ENCODE data around the gene SAMD11. TPM values are rescaled to one million over a fixed set of nuclear protein-coding genes. Genes with fewer than 3 reads are reported as not detected.

The SAMD11 gene
- total RNA-seq, 1 donor from 2014 or later = 33.9 TPM

DNA sequence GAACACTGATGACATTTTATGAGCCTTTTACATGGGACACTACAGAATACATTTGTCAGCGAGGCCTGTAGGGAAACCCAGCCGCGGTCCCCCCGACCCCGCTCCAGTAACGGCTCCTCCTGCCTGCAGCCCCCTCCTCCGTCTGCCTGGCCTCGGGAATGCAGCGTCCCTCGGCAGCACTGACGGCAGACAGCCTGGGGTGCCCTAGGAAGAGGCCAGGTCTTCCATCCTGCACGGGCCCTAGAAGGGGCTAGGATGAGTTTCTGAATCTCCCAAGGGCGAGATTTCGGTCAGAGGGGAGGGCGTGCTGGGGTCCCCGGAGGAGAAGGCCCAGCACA, 8.4 kb downstream of the SAMD11 start:
- intact Hi-C loops (cut with DNase I) = no loop called here
- TF ChIP-seq POLR2AphosphoS5 (IDR thresholded peaks at IDR 0.05; ENCODE audit: insufficient read depth in 1 of 2, low read depth in 1 of 2) = no peak
- no peak for TF ChIP-seq POLR2A (IDR thresholded peaks at IDR 0.05)
- TF ChIP-seq, protein P1, sequence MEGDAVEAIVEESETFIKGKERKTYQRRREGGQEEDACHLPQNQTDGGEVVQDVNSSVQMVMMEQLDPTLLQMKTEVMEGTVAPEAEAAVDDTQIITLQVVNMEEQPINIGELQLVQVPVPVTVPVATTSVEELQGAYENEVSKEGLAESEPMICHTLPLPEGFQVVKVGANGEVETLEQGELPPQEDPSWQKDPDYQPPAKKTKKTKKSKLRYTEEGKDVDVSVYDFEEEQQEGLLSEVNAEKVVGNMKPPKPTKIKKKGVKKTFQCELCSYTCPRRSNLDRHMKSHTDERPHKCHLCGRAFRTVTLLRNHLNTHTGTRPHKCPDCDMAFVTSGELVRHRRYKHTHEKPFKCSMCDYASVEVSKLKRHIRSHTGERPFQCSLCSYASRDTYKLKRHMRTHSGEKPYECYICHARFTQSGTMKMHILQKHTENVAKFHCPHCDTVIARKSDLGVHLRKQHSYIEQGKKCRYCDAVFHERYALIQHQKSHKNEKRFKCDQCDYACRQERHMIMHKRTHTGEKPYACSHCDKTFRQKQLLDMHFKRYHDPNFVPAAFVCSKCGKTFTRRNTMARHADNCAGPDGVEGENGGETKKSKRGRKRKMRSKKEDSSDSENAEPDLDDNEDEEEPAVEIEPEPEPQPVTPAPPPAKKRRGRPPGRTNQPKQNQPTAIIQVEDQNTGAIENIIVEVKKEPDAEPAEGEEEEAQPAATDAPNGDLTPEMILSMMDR (IDR thresholded peaks at IDR 0.05) = no peak
- no peak for DNase-seq (ENCODE audit: extremely low spot score in 2 of 2)
- Histone ChIP-seq H3K9me3 (no peaks in the 10 kb centered on the region), H3K4me1 (peaks cover 12% of the 10 kb centered on the region), H3K27me3 (no peaks in the 10 kb centered on the region), H3K27ac (no peak overlapping the region), H3K36me3 (no peaks in the 10 kb centered on the region), H3K4me3 (no peak overlapping the region)

DNA sequence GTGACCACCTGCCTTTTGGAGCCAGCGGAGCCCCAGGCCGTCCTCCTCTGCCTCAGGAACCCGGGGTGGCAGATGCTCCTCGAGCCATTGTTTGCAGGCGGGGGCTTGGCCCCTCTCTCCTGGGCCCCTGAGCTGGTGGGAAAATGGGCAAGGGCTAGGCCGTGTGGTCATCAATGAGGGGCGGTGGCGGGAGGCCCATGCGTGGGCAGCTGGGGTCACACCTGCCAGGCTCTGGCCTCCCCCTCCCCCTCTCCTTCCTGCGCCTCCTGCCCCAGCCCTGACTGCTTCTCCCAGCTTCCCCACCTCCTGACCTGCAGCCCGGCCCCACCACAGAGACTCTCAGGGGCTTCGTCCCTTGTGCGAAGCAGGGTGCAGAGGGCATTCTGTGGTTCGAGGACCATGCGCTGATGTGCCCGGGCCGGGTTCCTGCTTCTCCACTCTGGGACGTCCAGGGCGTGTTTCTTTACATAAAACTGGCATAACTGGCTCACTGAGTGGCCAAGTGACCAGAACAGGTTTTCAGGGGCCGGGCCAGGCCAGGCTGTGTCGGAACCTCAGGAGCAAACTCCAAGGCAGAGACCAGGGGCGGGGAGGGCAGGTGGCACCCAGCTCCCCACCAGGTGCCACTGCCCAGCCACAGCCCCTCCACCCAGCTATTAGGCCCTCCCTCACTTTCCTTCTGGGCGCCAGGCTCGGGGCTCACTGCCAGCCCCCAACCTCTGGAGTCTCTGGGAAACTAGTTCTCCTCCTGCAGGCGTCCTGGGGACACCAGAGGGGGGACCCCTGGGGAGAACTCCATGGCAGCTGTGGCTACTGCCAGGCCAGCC, 9.3 kb downstream of the SAMD11 start:
- peaks cover 12% of the 10 kb centered on the region for H3K4me1 ChIP-seq
- no peak overlapping the region for H3K27ac ChIP-seq
- no peaks in the 10 kb centered on the region for H3K36me3 ChIP-seq
- intact Hi-C loops (cut with DNase I) = no loop called here
- H3K4me3 ChIP-seq = no peak overlapping the region
- DNase-seq (ENCODE audit: extremely low spot score in 2 of 2) = no peak
- TF ChIP-seq POLR2AphosphoS5 (IDR thresholded peaks at IDR 0.05; ENCODE audit: insufficient read depth in 1 of 2, low read depth in 1 of 2) (no peak), POLR2A (IDR thresholded peaks at IDR 0.05) (no peak)
- TF ChIP-seq, protein P1 (IDR thresholded peaks at IDR 0.05) = no peak
- H3K9me3 ChIP-seq = no peaks in the 10 kb centered on the region
- no peaks in the 10 kb centered on the region for H3K27me3 ChIP-seq

DNA sequence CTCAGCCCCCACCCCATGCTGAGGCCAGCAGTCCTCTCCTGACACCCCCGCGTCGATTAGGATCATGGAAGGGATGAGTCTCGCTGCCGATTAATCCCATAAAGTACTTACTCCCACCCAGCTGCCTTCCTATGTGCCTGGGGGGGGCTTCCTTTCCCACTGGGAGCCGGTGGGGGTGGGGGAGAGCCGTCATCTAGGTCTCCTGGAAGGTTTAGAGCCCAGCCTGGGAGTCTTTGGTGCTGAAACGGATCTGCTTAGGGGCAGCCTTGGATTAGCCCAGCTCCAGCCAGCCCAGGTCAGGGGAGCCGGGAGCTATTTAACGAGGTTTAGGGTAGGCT, 9.8 kb downstream of the SAMD11 start:
- no peak for TF ChIP-seq POLR2A (IDR thresholded peaks at IDR 0.05)
- TF ChIP-seq POLR2AphosphoS5 (IDR thresholded peaks at IDR 0.05; ENCODE audit: insufficient read depth in 1 of 2, low read depth in 1 of 2) = no peak
- TF ChIP-seq, protein P1 (IDR thresholded peaks at IDR 0.05) = no peak
- no peak overlapping the region for H3K27ac ChIP-seq
- no peak for DNase-seq (ENCODE audit: extremely low spot score in 2 of 2)
- no peaks in the 10 kb centered on the region for H3K36me3 ChIP-seq
- intact Hi-C loops (cut with DNase I) = no loop called here
- peaks cover 12% of the 10 kb centered on the region for H3K4me1 ChIP-seq
- H3K4me3 ChIP-seq = no peak overlapping the region
- no peaks in the 10 kb centered on the region for H3K27me3 ChIP-seq
- no peaks in the 10 kb centered on the region for H3K9me3 ChIP-seq

DNA sequence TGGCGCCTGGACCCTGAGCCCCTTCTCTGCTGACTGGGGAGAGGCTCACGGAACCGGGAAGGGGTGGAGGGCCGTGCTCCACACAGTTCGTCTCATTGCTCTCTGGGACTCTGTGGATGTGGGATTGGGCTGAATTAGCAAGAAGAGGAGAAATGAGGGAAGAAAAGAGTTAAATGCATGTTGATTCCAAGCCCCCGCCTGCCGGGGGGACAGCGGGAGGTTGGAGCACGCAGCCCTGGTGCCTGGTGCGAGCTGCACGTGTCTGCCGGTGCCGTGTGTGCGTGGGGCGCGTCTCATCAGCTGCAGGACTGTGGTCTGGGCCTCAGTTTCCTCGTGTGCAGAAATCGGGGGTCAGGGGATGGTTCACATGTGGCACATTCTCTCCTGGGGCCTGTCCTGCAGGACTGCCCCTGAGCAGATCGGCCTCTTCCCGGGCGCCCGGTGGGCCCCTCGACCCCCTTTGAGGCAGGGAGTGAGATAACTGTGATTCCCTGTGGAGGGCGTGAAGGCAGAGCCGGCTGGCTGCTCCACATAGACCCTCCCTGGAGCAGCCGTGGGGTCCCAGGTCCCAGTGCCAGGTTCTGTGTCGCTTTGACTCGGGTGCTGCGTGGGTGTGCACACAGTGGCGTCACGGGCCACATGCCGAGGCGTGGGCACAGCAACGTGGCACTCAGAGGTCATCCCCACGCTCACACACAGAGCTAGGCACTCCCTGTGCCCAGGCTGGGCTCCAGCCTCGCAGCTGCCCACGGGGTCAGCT, 11.4 kb downstream of the SAMD11 start:
- H3K4me3 ChIP-seq = no peak overlapping the region
- H3K27me3 ChIP-seq = no peaks in the 10 kb centered on the region
- no peak overlapping the region for H3K27ac ChIP-seq
- H3K4me1 ChIP-seq = peaks cover 17% of the 10 kb centered on the region
- H3K36me3 ChIP-seq = no peaks in the 10 kb centered on the region
- DNase-seq (ENCODE audit: extremely low spot score in 2 of 2) = no peak
- intact Hi-C loops (cut with DNase I) = no loop called here
- TF ChIP-seq, protein P1 (IDR thresholded peaks at IDR 0.05) = no peak
- TF ChIP-seq POLR2A (IDR thresholded peaks at IDR 0.05) (no peak), POLR2AphosphoS5 (IDR thresholded peaks at IDR 0.05; ENCODE audit: insufficient read depth in 1 of 2, low read depth in 1 of 2) (no peak)
- no peaks in the 10 kb centered on the region for H3K9me3 ChIP-seq

DNA sequence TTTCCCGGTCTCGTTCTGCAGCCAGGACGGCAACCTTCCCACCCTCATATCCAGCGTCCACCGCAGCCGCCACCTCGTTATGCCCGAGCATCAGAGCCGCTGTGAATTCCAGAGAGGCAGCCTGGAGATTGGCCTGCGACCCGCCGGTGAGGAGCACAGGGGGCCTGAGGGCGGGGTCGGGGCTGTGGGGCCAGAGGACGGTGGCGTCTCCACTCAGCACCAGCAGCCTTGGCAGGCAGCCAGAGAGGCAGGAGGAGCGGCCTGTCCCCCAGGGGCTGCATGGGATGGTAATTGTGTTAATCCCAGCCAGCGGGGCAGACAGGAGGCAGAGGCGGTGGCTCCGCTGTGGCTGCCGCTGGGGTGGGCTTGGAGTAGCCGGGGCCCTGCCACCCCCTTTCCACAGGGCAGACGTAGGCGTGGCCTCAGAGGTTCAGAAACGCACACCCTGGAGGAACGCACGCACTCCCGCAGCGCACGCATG, 12.1 kb downstream of the SAMD11 start:
- intact Hi-C loops (cut with DNase I) = no loop called here
- TF ChIP-seq, protein P1 (IDR thresholded peaks at IDR 0.05) = no peak
- Histone ChIP-seq H3K4me1 (peaks cover 23% of the 10 kb centered on the region), H3K27me3 (no peaks in the 10 kb centered on the region), H3K27ac (no peak overlapping the region), H3K36me3 (no peaks in the 10 kb centered on the region), H3K4me3 (no peak overlapping the region), H3K9me3 (no peaks in the 10 kb centered on the region)
- no peak for DNase-seq (ENCODE audit: extremely low spot score in 2 of 2)
